Fibroblast of villous mesenchyme (primary cell): Measurements from ENCODE around the gene TMEM72. TPM values are rescaled to one million over a fixed set of nuclear protein-coding genes. Genes with fewer than 3 reads are reported as not detected.

Source experiments
- DNase-seq: peaks from one replicate; pipeline ENCODE4 v3.0.0-alpha.2; 2010; ENCODE audit warnings: low read depth
- H3K4me3 ChIP-seq: 2 replicates; pipeline ENCODE4 v1.5.1; 2011; ENCODE audit warnings: low read depth, mild to moderate bottlenecking, low read length
- CTCF ChIP-seq: IDR thresholded peaks from 2 replicates; pipeline ENCODE4 v1.5.1; 2012; ENCODE audit warnings: low read depth, mild to moderate bottlenecking, low read length; ENCODE audit not compliant: insufficient read depth
- total RNA-seq: library from RNA; depleted of rRNA; stranded (reverse); fragments of >200 nt; gene quantifications from 2 replicates; pipeline ENCODE4 v1.2.3, GENCODE V29; 2012

TMEM72 gene
- total RNA-seq, 1 donor, result not detected

- no peak for DNase-seq
- TF ChIP-seq CTCF, result no peak
- H3K4me3 ChIP-seq, result no peak overlapping the region
These were observed 3.8 kb downstream of the TMEM72 start for GRCh38 chr10:44914891-44915290.

- no peak for DNase-seq
- H3K4me3 ChIP-seq, result no peak overlapping the region
- no peak for TF ChIP-seq CTCF
These were observed 5.3 kb downstream of the TMEM72 start for GRCh38 chr10:44916429-44916828.

GRCh38 chr10:44917848-44918247 lies 6.7 kb downstream of the TMEM72 start:
- DNase-seq, result no peak
- TF ChIP-seq CTCF, result no peak
- no peak overlapping the region for H3K4me3 ChIP-seq

- TF ChIP-seq CTCF, result no peak
- no peak for DNase-seq
- H3K4me3 ChIP-seq, result no peak overlapping the region
These were observed 9.1 kb downstream of the TMEM72 start for GRCh38 chr10:44920252-44920651.

- no peak overlapping the region for H3K4me3 ChIP-seq
- no peak for DNase-seq
- TF ChIP-seq CTCF, result no peak
These were observed 9.9 kb downstream of the TMEM72 start for GRCh38 chr10:44921061-44921460.

GRCh38 chr10:44921506-44921905 lies 10.4 kb downstream of the TMEM72 start:
- no peak for DNase-seq
- no peak for TF ChIP-seq CTCF
- H3K4me3 ChIP-seq, result no peak overlapping the region

- no peak for TF ChIP-seq CTCF
- DNase-seq, result no peak
- H3K4me3 ChIP-seq, result no peak overlapping the region
These were observed 10.9 kb downstream of the TMEM72 start for GRCh38 chr10:44922021-44922420.
